Breast epithelium (tissue), 4 donors: Measurements from ENCODE around the gene ACBD3. TPM values are rescaled to one million over a fixed set of nuclear protein-coding genes. Genes with fewer than 3 reads are reported as not detected.

Experiments used
- DNase-seq, 2 donors: peaks; one replicate each; pipeline ENCODE4 v3.0.0-alpha.2; 2019; ENCODE audit warnings: low spot score in 2 of 2
- H3K27ac ChIP-seq, 2 donors: fragments of 200-600 bp; sonication (generic) in 1 of 2; one replicate each; pipeline ENCODE4 v1.5.1; 2016 to 2019; ENCODE audit warnings: mild to moderate bottlenecking in 1 of 2
- H3K27me3 ChIP-seq, 2 donors: fragments of 200-600 bp; sonication (generic) in 1 of 2; one replicate each; pipeline versions ENCODE4 v1.5.1 to v1.6.0; 2017 to 2019; ENCODE audit warnings: control low read depth in 1 of 2, mild to moderate bottlenecking in 1 of 2
- H3K36me3 ChIP-seq: fragments of 200-600 bp; one replicate; pipeline ENCODE4 v1.5.1; 2019
- H3K4me1 ChIP-seq, 2 donors: fragments of 200-600 bp; sonication (generic); one replicate each; pipeline ENCODE4 v1.5.1; 2016 to 2019; ENCODE audit warnings: control low read depth in 1 of 2
- H3K4me3 ChIP-seq, 3 donors: fragments of 200-600 bp; sonication (generic); 1 replicate in 2 of 3; 2 replicates in 1 of 3; pipeline ENCODE4 v1.5.1; 2016 to 2019; ENCODE audit warnings: mild to moderate bottlenecking in 3 of 3, moderate library complexity in 2 of 3
- H3K9me3 ChIP-seq, 2 donors: fragments of 200-600 bp; sonication (generic) in 1 of 2; one replicate each; pipeline ENCODE4 v1.5.1; 2016 to 2019; ENCODE audit warnings: control low read depth in 1 of 2
- CTCF ChIP-seq, 3 donors: fragments of 450-650 bp; IDR thresholded peaks; one replicate each; pipeline ENCODE4 v1.5.1; 2016 to 2017; ENCODE audit warnings: antibody characterized with exemption in 3 of 3, mild to moderate bottlenecking in 3 of 3, moderate library complexity in 3 of 3
- POLR2A ChIP-seq: fragments of 450-650 bp; IDR thresholded peaks from one replicate; pipeline ENCODE4 v1.6.1; 2016; ENCODE audit warnings: antibody characterized with exemption, mild to moderate bottlenecking, moderate library complexity
- POLR2AphosphoS5 ChIP-seq, 3 donors: sonication (generic); formaldehyde crosslinking; IDR thresholded peaks; one replicate each; pipeline ENCODE4 v1.6.1; 2017; ENCODE audit warnings: antibody characterized with exemption in 3 of 3
- intact Hi-C: fragments of 100-400 bp; cut with DNase I; formaldehyde crosslinking; loops from one replicate; pipeline ENCODE4 v1.15.1; 2023; ENCODE audit warnings: low total_unique reads
- total RNA-seq, 3 donors: library from RNA; depleted of rRNA; stranded (reverse); fragments of >200 nt; gene quantifications; one replicate each; pipeline ENCODE4 v1.1.0, GENCODE V29; 2016

The ACBD3 gene
- total RNA-seq, 3 donors from 2014 or later: 52.4 to 63.9 (median 54.4) TPM

GRCh38 chr1:226185141-226186036, 1.2 kb downstream of the ACBD3 start:
- intact Hi-C loops: loop anchor here (10.0 kb wide), 1 partner anchor 71 kb away; no protein-coding TSS in a partner anchor

GRCh38 chr1:226181996-226182714, 4.4 kb downstream of the ACBD3 start:
- H3K4me3 ChIP-seq: peak overlapping the region in 1 of 3 donors; percentile 7

More at GRCh38 chr1:226185141-226186036, 1.2 kb downstream of the ACBD3 start:
- DNase-seq: no peak
- Histone ChIP-seq H3K27ac (peak overlapping the region; percentile 97 to 98), H3K4me3 (peak overlapping the region; percentile 84 to 92 (median 89)), H3K4me1 (peaks cover 0 to 6% of the 10 kb centered on the region in 2 donors), H3K27me3 (no peaks in the 10 kb centered on the region), H3K36me3 (no peaks in the 10 kb centered on the region), H3K9me3 (no peaks in the 10 kb centered on the region)
- TF ChIP-seq POLR2A: no peak
- TF ChIP-seq POLR2AphosphoS5 (IDR thresholded peaks at IDR 0.05): no peak
- no peak for TF ChIP-seq CTCF (IDR thresholded peaks at IDR 0.05)

GRCh38 chr1:226176870-226177269, 9.7 kb downstream of the ACBD3 start:
- H3K27me3 ChIP-seq: no peaks in the 10 kb centered on the region
- H3K27ac ChIP-seq: no peak overlapping the region
- intact Hi-C loops: no loop called here
- H3K4me3 ChIP-seq: no peak overlapping the region
- no peaks in the 10 kb centered on the region for H3K4me1 ChIP-seq
- no peak for DNase-seq
- H3K9me3 ChIP-seq: no peaks in the 10 kb centered on the region
- TF ChIP-seq CTCF (IDR thresholded peaks at IDR 0.05): no peak
- no peak for TF ChIP-seq POLR2A
- no peak for TF ChIP-seq POLR2AphosphoS5 (IDR thresholded peaks at IDR 0.05)
- no peaks in the 10 kb centered on the region for H3K36me3 ChIP-seq

More at GRCh38 chr1:226181996-226182714, 4.4 kb downstream of the ACBD3 start:
- intact Hi-C loops: loop anchor here (10.0 kb wide), 1 partner anchor 67 kb away; no protein-coding TSS in a partner anchor
- peak overlapping the region; percentile 17 to 56 for H3K27ac ChIP-seq
- H3K36me3 ChIP-seq: no peaks in the 10 kb centered on the region
- H3K27me3 ChIP-seq: no peaks in the 10 kb centered on the region
- no peaks in the 10 kb centered on the region for H3K9me3 ChIP-seq
- peak in 1 of 3 donors; percentile 15 for TF ChIP-seq POLR2AphosphoS5 (IDR thresholded peaks at IDR 0.05)
- no peak for TF ChIP-seq POLR2A
- peak in 1 of 3 donors; percentile 30 for TF ChIP-seq CTCF (IDR thresholded peaks at IDR 0.05)
- peaks cover 0 to 6% of the 10 kb centered on the region in 2 donors for H3K4me1 ChIP-seq
- DNase-seq: no peak

- H3K9me3 ChIP-seq: no peaks in the 10 kb centered on the region
- H3K4me3 ChIP-seq: no peak overlapping the region
- intact Hi-C loops: no loop called here
- no peaks in the 10 kb centered on the region for H3K36me3 ChIP-seq
- TF ChIP-seq POLR2AphosphoS5 (IDR thresholded peaks at IDR 0.05): no peak
- TF ChIP-seq POLR2A: no peak
- TF ChIP-seq CTCF (IDR thresholded peaks at IDR 0.05): no peak
- H3K4me1 ChIP-seq: no peaks in the 10 kb centered on the region
- DNase-seq: no peak
- H3K27ac ChIP-seq: no peak overlapping the region
- no peaks in the 10 kb centered on the region for H3K27me3 ChIP-seq
Observed at GRCh38 chr1:226172589-226172988, 14.0 kb downstream of the ACBD3 start.
